Measurements from ENCODE around the gene BGN.

Gene BGN

DNA sequence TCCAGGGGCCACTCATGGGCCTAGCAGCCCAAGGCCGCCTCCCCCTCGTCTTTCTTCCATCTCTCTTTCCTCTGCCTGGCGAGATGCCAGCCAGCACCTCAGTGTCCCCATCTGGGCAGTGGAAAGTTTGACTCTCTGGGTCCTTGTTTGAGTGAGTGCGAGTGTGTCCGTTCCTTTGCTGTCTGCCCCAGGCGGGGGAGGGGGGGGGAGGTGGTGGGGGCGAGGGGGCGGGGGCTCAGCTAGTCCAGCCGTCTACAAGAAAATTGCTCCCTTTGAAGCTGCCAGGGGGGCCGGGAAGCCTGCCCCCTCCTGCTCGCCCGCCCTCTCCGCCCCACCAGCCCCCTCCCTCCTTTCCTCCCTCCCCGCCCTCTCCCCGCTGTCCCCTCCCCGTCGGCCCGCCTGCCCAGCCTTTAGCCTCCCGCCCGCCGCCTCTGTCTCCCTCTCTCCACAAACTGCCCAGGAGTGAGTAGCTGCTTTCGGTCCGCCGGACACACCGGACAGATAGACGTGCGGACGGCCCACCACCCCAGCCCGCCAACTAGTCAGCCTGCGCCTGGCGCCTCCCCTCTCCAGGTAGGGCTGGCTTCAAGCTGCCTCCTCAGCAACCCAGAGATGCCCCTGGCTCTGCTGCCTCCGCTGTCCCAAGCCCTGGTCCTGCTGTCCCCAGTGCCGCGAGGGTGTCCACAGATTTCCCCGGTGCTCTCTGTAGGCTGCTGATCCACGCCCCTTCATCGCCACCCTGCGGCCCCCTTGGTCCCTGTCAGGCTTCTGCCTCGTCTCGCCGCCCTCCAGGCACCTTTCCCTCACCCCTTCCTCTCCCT lies at the start of gene BGN:
BGN (plus strand) TSS at position 440 of the 821 bp plus-strand sequence. CDS start 9,652 bp downstream, outside the sequence.
- no peak for DNase-seq (ENCODE audit: low read depth)
- H3K4me3 ChIP-seq (ENCODE audit: low read depth, low read length), result no peak within 1 kb of the TSS
- TF ChIP-seq, protein P1, sequence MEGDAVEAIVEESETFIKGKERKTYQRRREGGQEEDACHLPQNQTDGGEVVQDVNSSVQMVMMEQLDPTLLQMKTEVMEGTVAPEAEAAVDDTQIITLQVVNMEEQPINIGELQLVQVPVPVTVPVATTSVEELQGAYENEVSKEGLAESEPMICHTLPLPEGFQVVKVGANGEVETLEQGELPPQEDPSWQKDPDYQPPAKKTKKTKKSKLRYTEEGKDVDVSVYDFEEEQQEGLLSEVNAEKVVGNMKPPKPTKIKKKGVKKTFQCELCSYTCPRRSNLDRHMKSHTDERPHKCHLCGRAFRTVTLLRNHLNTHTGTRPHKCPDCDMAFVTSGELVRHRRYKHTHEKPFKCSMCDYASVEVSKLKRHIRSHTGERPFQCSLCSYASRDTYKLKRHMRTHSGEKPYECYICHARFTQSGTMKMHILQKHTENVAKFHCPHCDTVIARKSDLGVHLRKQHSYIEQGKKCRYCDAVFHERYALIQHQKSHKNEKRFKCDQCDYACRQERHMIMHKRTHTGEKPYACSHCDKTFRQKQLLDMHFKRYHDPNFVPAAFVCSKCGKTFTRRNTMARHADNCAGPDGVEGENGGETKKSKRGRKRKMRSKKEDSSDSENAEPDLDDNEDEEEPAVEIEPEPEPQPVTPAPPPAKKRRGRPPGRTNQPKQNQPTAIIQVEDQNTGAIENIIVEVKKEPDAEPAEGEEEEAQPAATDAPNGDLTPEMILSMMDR (IDR thresholded peaks at IDR 0.05; ENCODE audit: control insufficient read depth, extremely low read depth, insufficient read depth), result no peak

DNA sequence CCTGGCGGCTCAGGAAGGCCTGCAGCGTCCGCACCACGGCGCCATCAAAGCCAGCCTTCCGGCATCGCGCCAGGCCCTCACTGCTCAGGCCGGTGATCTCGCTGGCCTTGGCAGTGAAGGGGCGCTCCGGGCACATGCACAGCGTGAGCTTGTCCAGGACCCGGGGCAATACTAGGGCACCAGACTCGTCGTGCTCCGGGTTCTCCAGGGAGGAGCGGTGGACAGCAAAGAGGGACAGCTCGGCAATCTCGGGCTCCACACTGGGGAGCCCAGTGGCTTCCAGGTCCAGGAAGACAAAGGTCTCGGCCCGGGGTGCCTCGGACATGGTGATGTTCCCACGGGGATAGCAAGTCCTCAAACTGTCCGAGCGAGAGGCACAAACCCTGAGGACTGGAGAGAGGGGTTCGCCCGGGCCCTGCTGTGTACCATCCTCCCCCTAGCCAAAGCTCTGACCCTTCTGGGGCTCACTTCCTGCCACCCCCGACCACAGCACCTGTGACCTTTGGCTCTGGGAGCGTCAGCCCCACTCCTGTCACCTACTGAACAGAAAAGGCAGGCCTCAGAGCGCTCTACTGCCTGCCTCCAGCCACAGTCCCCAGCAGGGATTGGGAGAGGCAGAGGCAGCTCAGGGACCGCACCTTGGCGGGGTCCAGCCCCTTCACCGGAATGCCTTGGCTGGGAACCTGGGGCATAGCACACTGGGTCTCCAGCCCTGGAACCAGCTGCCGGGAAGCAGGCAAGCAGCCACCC lies 49.5 kb upstream of the BGN start:
- TF ChIP-seq, protein P1 (IDR thresholded peaks at IDR 0.05; ENCODE audit: control insufficient read depth, extremely low read depth, insufficient read depth), result no peak
- DNase-seq (ENCODE audit: low read depth), result no peak
- H3K4me3 ChIP-seq (ENCODE audit: low read depth, low read length), result no peak overlapping the region

DNA sequence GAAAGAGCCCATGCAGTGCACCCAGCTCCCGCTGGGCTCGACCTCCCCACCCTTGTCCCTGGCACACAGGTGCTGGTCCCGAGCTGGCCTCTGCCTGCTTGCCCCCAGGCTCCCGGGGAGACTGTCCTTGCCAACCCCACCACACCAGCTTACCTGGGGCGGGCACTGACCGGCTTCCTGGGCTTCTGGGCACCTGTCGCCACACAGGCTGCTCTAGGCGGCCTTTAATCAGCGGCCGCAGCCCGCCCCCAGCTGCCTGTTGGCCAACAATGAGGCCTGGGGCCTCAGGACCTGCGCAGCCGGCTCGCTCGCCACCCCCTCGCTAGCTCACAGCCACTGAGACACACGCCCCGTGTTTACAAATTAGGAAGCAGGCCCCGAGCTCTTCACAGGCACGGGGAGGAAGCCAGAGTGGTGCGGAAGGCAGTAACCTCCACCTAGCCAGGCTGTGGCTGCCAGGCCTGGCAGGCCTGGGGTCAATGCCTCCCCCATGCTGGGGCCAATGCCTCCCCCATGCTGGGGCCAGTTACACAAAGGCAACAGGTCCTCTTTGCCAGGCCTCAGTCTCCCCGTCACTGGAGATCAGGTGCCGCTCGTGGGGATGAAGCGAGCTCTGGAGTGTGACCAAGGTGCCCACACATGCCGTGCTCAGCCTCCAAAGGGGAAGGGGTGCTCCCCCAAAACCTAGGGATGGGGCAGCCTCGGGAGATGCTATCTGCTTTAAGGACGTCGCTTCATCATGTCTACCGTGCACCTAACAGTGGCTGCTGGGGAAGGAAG lies 48.7 kb upstream of the BGN start, which contains the start of gene TREX2:
TREX2 (minus strand) TSS at position 201 of the 780 bp plus-strand sequence. CDS start 626 bp downstream, outside the sequence.
- H3K4me3 ChIP-seq (ENCODE audit: low read depth, low read length), result no peak within 1 kb of the TSS
- no peak for DNase-seq (ENCODE audit: low read depth)
- TF ChIP-seq, protein P1 (IDR thresholded peaks at IDR 0.05; ENCODE audit: control insufficient read depth, extremely low read depth, insufficient read depth), result no peak

DNA sequence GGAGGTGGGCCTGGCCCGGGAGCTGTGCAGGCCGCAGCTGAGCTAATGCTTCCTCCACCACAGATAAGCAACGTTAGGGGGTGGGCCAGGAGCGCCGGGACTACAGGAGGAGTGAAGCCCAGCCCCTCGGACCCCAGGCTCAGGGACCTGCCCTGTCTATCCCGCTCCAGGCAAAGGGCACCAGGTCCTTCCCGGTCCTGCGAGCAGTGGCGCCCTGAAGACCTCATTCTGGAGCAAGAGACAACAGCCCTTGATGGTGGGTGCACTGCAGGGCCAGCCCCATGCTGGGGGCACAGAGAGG lies 48.2 kb upstream of the BGN start:
- TF ChIP-seq, protein P1 (IDR thresholded peaks at IDR 0.05; ENCODE audit: control insufficient read depth, extremely low read depth, insufficient read depth), result no peak
- no peak for DNase-seq (ENCODE audit: low read depth)
- H3K4me3 ChIP-seq (ENCODE audit: low read depth, low read length), result no peak overlapping the region

DNA sequence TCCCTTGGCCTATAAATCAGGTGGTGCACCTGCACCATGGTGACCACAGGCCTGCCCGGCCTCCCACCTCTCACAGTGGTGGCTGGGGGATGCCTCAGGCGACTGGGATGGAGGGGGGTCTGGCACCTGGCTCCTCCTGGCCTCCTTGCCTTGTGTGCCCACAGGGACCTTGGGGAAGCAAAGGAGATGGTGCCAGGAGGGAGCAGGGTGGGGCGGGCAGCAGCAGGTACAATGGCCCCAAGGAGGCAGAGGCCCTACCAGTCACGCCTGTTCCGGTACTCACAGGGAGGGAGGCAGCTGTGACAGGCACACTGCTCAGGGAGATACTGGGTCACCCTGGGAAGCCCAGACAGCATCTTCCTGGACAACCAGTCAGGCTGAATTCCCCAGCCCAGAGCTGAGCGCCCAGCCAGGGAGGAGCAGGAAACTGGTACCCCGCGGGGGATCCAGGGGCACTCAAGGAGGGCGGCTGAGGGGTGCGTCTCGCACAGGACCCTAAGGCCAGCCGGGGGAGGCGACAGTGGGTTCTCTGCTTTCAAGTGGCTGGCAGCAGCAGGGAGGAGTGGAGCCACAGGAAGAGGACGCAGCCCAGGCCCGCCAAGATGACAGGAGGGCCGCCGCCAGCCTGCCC lies 47.7 kb upstream of the BGN start:
- H3K4me3 ChIP-seq (ENCODE audit: low read depth, low read length), result no peak overlapping the region
- DNase-seq (ENCODE audit: low read depth), result no peak

DNA sequence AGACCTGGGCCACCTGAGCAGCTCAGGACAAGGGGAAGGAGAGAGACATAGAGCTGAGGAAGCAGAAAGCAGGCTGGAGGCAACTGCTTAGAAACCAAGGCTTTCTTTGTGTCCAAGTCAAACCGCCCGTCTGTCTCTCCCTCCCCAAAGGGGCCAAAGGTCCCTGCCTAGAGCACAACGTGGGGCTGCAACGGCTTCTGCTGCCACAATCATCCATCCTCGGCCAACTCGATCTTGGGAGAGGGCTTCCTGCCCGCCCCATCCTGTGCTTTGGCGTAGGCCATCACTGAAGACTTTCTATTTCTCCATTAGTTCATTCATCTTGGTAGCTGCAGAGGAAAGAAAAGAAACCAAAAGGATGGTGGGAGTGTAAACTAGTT lies 47.2 kb upstream of the BGN start:
- DNase-seq (ENCODE audit: low read depth), result no peak
- TF ChIP-seq, protein P1 (IDR thresholded peaks at IDR 0.05; ENCODE audit: control insufficient read depth, extremely low read depth, insufficient read depth), result no peak
- no peak overlapping the region for H3K4me3 ChIP-seq (ENCODE audit: low read depth, low read length)

More for the DNA sequence above, 47.7 kb upstream of the BGN start:
- TF ChIP-seq, protein P1 (IDR thresholded peaks at IDR 0.05; ENCODE audit: control insufficient read depth, extremely low read depth, insufficient read depth), result no peak

Data from LNCaP clone FGC (cell line).